Neutrophil (primary cell): ENCODE data around the gene TEAD4.

Experiments
- H3K27ac ChIP-seq: fragments of 200-600 bp; sonication (generic); 2 replicates; pipeline ENCODE4 v1.5.1; 2016; ENCODE audit warnings: mild to moderate bottlenecking, moderate library complexity
- H3K27me3 ChIP-seq: fragments of 200-600 bp; sonication (generic); 2 replicates; pipeline ENCODE4 v1.6.0; 2016; ENCODE audit warnings: mild to moderate bottlenecking
- H3K36me3 ChIP-seq: fragments of 200-600 bp; sonication (generic); 2 replicates; pipeline ENCODE4 v1.5.1; 2017
- H3K4me1 ChIP-seq, 2 experiments: fragments of 200-600 bp in 1 of 2; sonication (generic) in 1 of 2; 1 replicate in 1 of 2; 2 replicates in 1 of 2; pipeline versions ENCODE4 v1.5.1 to v1.6.1; 2013 to 2016; ENCODE audit warnings: low read depth in 1 of 2, low read length in 1 of 2, mild to moderate bottlenecking in 1 of 2, moderate library complexity in 1 of 2; ENCODE audit not compliant: control insufficient read depth in 1 of 2, insufficient read depth in 1 of 2
- H3K4me3 ChIP-seq, 2 experiments: fragments of 200-600 bp in 1 of 2; sonication (generic) in 1 of 2; 1 replicate in 1 of 2; 2 replicates in 1 of 2; pipeline ENCODE4 v1.5.1; 2013 to 2016; ENCODE audit warnings: low read depth in 1 of 2, low read length in 1 of 2, mild to moderate bottlenecking in 1 of 2, moderate library complexity in 1 of 2
- H3K9me3 ChIP-seq: fragments of 200-600 bp; sonication (generic); 2 replicates; pipeline ENCODE4 v1.5.1; 2016
- CTCF ChIP-seq: fragments of 200-600 bp; sonication (generic); IDR thresholded peaks from 2 replicates; pipeline ENCODE4 v1.5.1; 2016; ENCODE audit warnings: antibody characterized with exemption

TEAD4 gene

GRCh38 chr12:2970744-2971143 is 11.5 kb downstream of the TEAD4 start:
- no peaks in the 10 kb centered on the region for H3K9me3 ChIP-seq
- no peak overlapping the region for H3K4me3 ChIP-seq
- H3K36me3 ChIP-seq = no peaks in the 10 kb centered on the region
- H3K27ac ChIP-seq = no peak overlapping the region
- no peak for TF ChIP-seq CTCF
- no peaks in the 10 kb centered on the region for H3K27me3 ChIP-seq
- no peaks in the 10 kb centered on the region for H3K4me1 ChIP-seq

- Histone ChIP-seq H3K27me3 (no peaks in the 10 kb centered on the region), H3K27ac (no peak overlapping the region), H3K9me3 (no peaks in the 10 kb centered on the region)
Measured at GRCh38 chr12:2973566-2973965, 14.4 kb downstream of the TEAD4 start.

GRCh38 chr12:2974560-2974971 is 15.4 kb downstream of the TEAD4 start:
- Histone ChIP-seq H3K4me3 (no peak overlapping the region), H3K27me3 (no peaks in the 10 kb centered on the region), H3K4me1 (no peaks in the 10 kb centered on the region), H3K9me3 (no peaks in the 10 kb centered on the region), H3K27ac (no peak overlapping the region), H3K36me3 (no peaks in the 10 kb centered on the region)
- TF ChIP-seq CTCF = no peak

More at GRCh38 chr12:2973566-2973965, 14.4 kb downstream of the TEAD4 start:
- Histone ChIP-seq H3K4me1 (no peaks in the 10 kb centered on the region), H3K36me3 (no peaks in the 10 kb centered on the region), H3K4me3 (no peak overlapping the region)
- TF ChIP-seq CTCF = no peak

GRCh38 chr12:2976581-2976996 is 17.4 kb downstream of the TEAD4 start:
- Histone ChIP-seq H3K27me3 (no peaks in the 10 kb centered on the region), H3K27ac (no peak overlapping the region), H3K4me1 (no peaks in the 10 kb centered on the region), H3K9me3 (no peaks in the 10 kb centered on the region), H3K36me3 (no peaks in the 10 kb centered on the region), H3K4me3 (no peak overlapping the region)
- TF ChIP-seq CTCF = no peak

- no peak for TF ChIP-seq CTCF
- H3K36me3 ChIP-seq = no peaks in the 10 kb centered on the region
Measured at GRCh38 chr12:2977776-2978175, 18.6 kb downstream of the TEAD4 start.

GRCh38 chr12:2979806-2980205 is 20.6 kb downstream of the TEAD4 start:
- Histone ChIP-seq H3K27me3 (no peaks in the 10 kb centered on the region), H3K36me3 (no peaks in the 10 kb centered on the region), H3K4me3 (no peak overlapping the region), H3K27ac (no peak overlapping the region), H3K9me3 (no peaks in the 10 kb centered on the region), H3K4me1 (no peaks in the 10 kb centered on the region)
- TF ChIP-seq CTCF = no peak

More at GRCh38 chr12:2977776-2978175, 18.6 kb downstream of the TEAD4 start:
- H3K27me3 ChIP-seq = no peaks in the 10 kb centered on the region
- no peak overlapping the region for H3K27ac ChIP-seq
- no peak overlapping the region for H3K4me3 ChIP-seq
- H3K4me1 ChIP-seq = no peaks in the 10 kb centered on the region
- no peaks in the 10 kb centered on the region for H3K9me3 ChIP-seq
